ENCODE data around the gene GATA5.

GATA5 gene

GRCh38 chr20:62499758-62500236 lies 24.0 kb upstream of the GATA5 start:
- TF ChIP-seq YY1 (IDR thresholded peaks at IDR 0.05; ENCODE audit: low read depth) (no peak), EGR1 (IDR thresholded peaks at IDR 0.05) (no peak), REST (IDR thresholded peaks at IDR 0.05; ENCODE audit: low read depth) (no peak), TAF1 (IDR thresholded peaks at IDR 0.05; ENCODE audit: low read depth) (no peak), FOXM1 (IDR thresholded peaks at IDR 0.05; ENCODE audit: borderline replicate concordance, low read depth) (no peak), EP300 (IDR thresholded peaks at IDR 0.05; ENCODE audit: borderline replicate concordance) (no peak), USF1 (IDR thresholded peaks at IDR 0.05) (no peak), CEBPB (IDR thresholded peaks at IDR 0.05) (no peak), ZBTB7A (IDR thresholded peaks at IDR 0.05; ENCODE audit: low read depth) (no peak), TCF12 (IDR thresholded peaks at IDR 0.05; ENCODE audit: low read depth) (no peak), RAD21 (IDR thresholded peaks at IDR 0.05; ENCODE audit: low read depth) (no peak), CREB1 (IDR thresholded peaks at IDR 0.05; ENCODE audit: low read depth) (no peak), NFIC (IDR thresholded peaks at IDR 0.05) (no peak), MAX (IDR thresholded peaks at IDR 0.05) (no peak), TEAD4 (IDR thresholded peaks at IDR 0.05) (no peak)

GRCh38 chr20:62498874-62499273 lies 23.1 kb upstream of the GATA5 start:
- TF ChIP-seq CEBPB (IDR thresholded peaks at IDR 0.05) (no peak), USF1 (IDR thresholded peaks at IDR 0.05) (no peak), CREB1 (IDR thresholded peaks at IDR 0.05; ENCODE audit: low read depth) (no peak), REST (IDR thresholded peaks at IDR 0.05; ENCODE audit: low read depth) (no peak), RAD21 (IDR thresholded peaks at IDR 0.05; ENCODE audit: low read depth) (no peak), FOXM1 (IDR thresholded peaks at IDR 0.05; ENCODE audit: borderline replicate concordance, low read depth) (no peak), TCF12 (IDR thresholded peaks at IDR 0.05; ENCODE audit: low read depth) (no peak), EGR1 (IDR thresholded peaks at IDR 0.05) (no peak), ZBTB7A (IDR thresholded peaks at IDR 0.05; ENCODE audit: low read depth) (no peak), NFIC (IDR thresholded peaks at IDR 0.05) (no peak), EP300 (IDR thresholded peaks at IDR 0.05; ENCODE audit: borderline replicate concordance) (no peak), TAF1 (IDR thresholded peaks at IDR 0.05; ENCODE audit: low read depth) (no peak), TEAD4 (IDR thresholded peaks at IDR 0.05) (no peak), YY1 (IDR thresholded peaks at IDR 0.05; ENCODE audit: low read depth) (no peak), MAX (IDR thresholded peaks at IDR 0.05) (no peak)

- TF ChIP-seq ZBTB7A (IDR thresholded peaks at IDR 0.05; ENCODE audit: low read depth) (peak; percentile 97), TAF1 (IDR thresholded peaks at IDR 0.05; ENCODE audit: low read depth) (no peak), YY1 (IDR thresholded peaks at IDR 0.05; ENCODE audit: low read depth) (no peak), RAD21 (IDR thresholded peaks at IDR 0.05; ENCODE audit: low read depth) (peak; percentile 56; the same call in 1 of the 2 replicates)
Measured at GRCh38 chr20:62496568-62497218, 20.9 kb upstream of the GATA5 start.

GRCh38 chr20:62495749-62496567 lies 20.2 kb upstream of the GATA5 start:
- TF ChIP-seq REST (IDR thresholded peaks at IDR 0.05; ENCODE audit: low read depth) = no peak
- no peak for TF ChIP-seq EP300 (IDR thresholded peaks at IDR 0.05; ENCODE audit: borderline replicate concordance)
- TF ChIP-seq TEAD4 (IDR thresholded peaks at IDR 0.05) = no peak
- TF ChIP-seq CREB1 (IDR thresholded peaks at IDR 0.05; ENCODE audit: low read depth) = no peak
- TF ChIP-seq USF1 (IDR thresholded peaks at IDR 0.05) = no peak
